ENCODE measurements around the gene UBQLN3. TPM values are rescaled to one million over a fixed set of nuclear protein-coding genes. Genes with fewer than 3 reads are reported as not detected.

UBQLN3 gene
- total and polyA plus RNA-seq, 9 donors, result 0.30 to 10.6 (median 1.0) TPM; not detected in 2

DNA sequence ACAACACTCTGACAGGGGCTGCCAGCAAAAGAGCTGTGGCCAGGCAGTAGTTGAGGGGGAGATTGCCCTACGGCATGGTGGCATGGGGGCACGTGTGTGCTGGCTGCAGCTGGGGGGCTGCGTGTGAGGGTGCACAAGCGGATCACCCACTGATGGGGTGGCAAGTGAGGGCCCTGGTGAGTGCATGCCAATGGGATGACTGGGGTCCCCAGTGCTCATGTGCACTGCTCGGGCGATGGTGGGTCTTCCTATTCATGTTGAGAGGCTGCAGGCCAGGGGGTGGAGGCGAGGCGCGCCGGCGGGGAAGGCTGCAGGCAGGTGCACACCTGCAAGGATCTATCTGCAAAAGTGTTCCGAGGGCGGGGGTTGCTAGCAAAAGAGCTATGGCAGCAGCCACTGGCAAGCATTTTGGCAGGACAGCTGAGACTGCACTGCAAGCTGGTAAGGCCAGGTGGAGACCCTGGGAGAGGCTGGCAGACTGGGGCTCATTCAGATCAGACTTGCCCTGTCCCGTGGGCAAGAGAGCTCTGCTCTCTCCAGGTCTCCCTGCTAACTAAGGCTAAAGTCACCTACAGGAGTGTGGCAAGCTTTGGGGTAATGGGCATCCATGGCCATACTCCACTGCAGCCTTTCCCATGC, 48.7 kb downstream of the UBQLN3 start:
- no peaks in the 10 kb centered on the region for H3K27me3 ChIP-seq

More for the DNA sequence above, 48.7 kb downstream of the UBQLN3 start:
- H3K4me3 ChIP-seq, result no peak overlapping the region
- no peak for TF ChIP-seq EP300 (IDR thresholded peaks at IDR 0.05)
- TF ChIP-seq POLR2A (IDR thresholded peaks at IDR 0.05), result no peak
- no peak for TF ChIP-seq CTCF (IDR thresholded peaks at IDR 0.05)
- no peaks in the 10 kb centered on the region for H3K4me1 ChIP-seq (ENCODE audit: insufficient read depth)
- H3K9me3 ChIP-seq, result no peaks in the 10 kb centered on the region
- intact Hi-C loops (cut with DNase I), result loop anchor here in 1 of 4 donors (10.0 kb wide), 1 partner anchor 344 kb away; the partner anchor contains the start of gene OR52N2
- H3K36me3 ChIP-seq, result no peaks in the 10 kb centered on the region
- H3K27ac ChIP-seq, result no peak overlapping the region
- DNase-seq, result no peak
- 89 to 94% (median 93%) methylated on average over 7 to 14 of the region's 14 CpGs for WGBS, 3 donors

Other genes with a start within 250 kb of the UBQLN3 start
- 1 to 10 TPM in 1 of 7 donors, under 1 TPM in 2, not detected in 4; 0.61 to 2.2 (median 0.63) TPM for gene HBE1, start 240.0 kb downstream of the UBQLN3 start, total RNA-seq
- under 1 TPM in 1 of 2 donors, not detected in 1; 0.38 TPM for gene HBE1, start 240.0 kb downstream of the UBQLN3 start, polyA plus RNA-seq
- under 1 TPM in 4 of 7 donors, not detected in 3; 0.25 to 0.63 (median 0.46) TPM for gene OR51B4, start 208.0 kb downstream of the UBQLN3 start, total RNA-seq
- gene OR51B4, start 208.0 kb downstream of the UBQLN3 start, polyA plus RNA-seq, result not detected
- gene OR51B2, start 185.7 kb downstream of the UBQLN3 start, total RNA-seq, result 1 to 10 TPM in 1 of 7 donors, under 1 TPM in 4, not detected in 2; 0.27 to 1.7 (median 0.38) TPM
- not detected for gene OR51B2, start 185.7 kb downstream of the UBQLN3 start, polyA plus RNA-seq
- 1 to 10 TPM in 4 of 7 donors, under 1 TPM in 3; 0.56 to 2.1 (median 1.1) TPM for gene OR51B5, start 166.4 kb downstream of the UBQLN3 start, total RNA-seq
- gene OR51B5, start 166.4 kb downstream of the UBQLN3 start, polyA plus RNA-seq, result under 1 TPM; 0.30 to 0.47 TPM
- not detected for gene OR51B6, start 158.4 kb downstream of the UBQLN3 start, total RNA-seq
- gene OR51B6, start 158.4 kb downstream of the UBQLN3 start, polyA plus RNA-seq, result not detected
- under 1 TPM in 1 of 7 donors, not detected in 6; 0.12 TPM for gene OR51M1, start 126.1 kb downstream of the UBQLN3 start, total RNA-seq
- under 1 TPM in 1 of 2 donors, not detected in 1; 0.08 TPM for gene OR51M1, start 126.1 kb downstream of the UBQLN3 start, polyA plus RNA-seq
- not detected for gene OR51Q1, start 87.8 kb downstream of the UBQLN3 start, total RNA-seq
- gene OR51Q1, start 87.8 kb downstream of the UBQLN3 start, polyA plus RNA-seq, result not detected
- 1 to 10 TPM in 1 of 7 donors, under 1 TPM in 5, not detected in 1; 0.25 to 1.4 (median 0.66) TPM for gene OR51I1, start 68.4 kb downstream of the UBQLN3 start, total RNA-seq
- gene OR51I1, start 68.4 kb downstream of the UBQLN3 start, polyA plus RNA-seq, result not detected
- gene OR51I2, start 60.6 kb downstream of the UBQLN3 start, total RNA-seq, result not detected
- gene OR51I2, start 60.6 kb downstream of the UBQLN3 start, polyA plus RNA-seq, result not detected
- gene OR52D1, start 21.3 kb downstream of the UBQLN3 start, total RNA-seq, result not detected
- gene OR52D1, start 21.3 kb downstream of the UBQLN3 start, polyA plus RNA-seq, result not detected
- 1 to 10 TPM in 6 of 7 donors, under 1 TPM in 1; 0.50 to 3.0 (median 1.3) TPM for gene UBQLNL, start 6.7 kb upstream of the UBQLN3 start, total RNA-seq
- under 1 TPM; 0.73 to 0.87 TPM for gene UBQLNL, start 6.7 kb upstream of the UBQLN3 start, polyA plus RNA-seq
- gene OR52H1, start 38.6 kb upstream of the UBQLN3 start, total RNA-seq, result 1 to 10 TPM in 3 of 7 donors, under 1 TPM in 4; 0.26 to 3.6 (median 0.89) TPM
- under 1 TPM in 1 of 2 donors, not detected in 1; 0.07 TPM for gene OR52H1, start 38.6 kb upstream of the UBQLN3 start, polyA plus RNA-seq
- not detected for gene OR52B6, start 70.9 kb upstream of the UBQLN3 start, total RNA-seq
- gene OR52B6, start 70.9 kb upstream of the UBQLN3 start, polyA plus RNA-seq, result not detected
- gene TRIM6, start 86.7 kb upstream of the UBQLN3 start, total RNA-seq, result 1 to 10 TPM; 2.3 to 6.3 (median 4.2) TPM
- gene TRIM6, start 86.7 kb upstream of the UBQLN3 start, polyA plus RNA-seq, result 1 to 10 TPM; 2.6 to 6.1 TPM
- 1 to 10 TPM; 4.7 to 8.8 (median 6.1) TPM for gene TRIM34, start 115.0 kb upstream of the UBQLN3 start, total RNA-seq
- 10 to 100 TPM in 1 of 2 donors, 1 to 10 TPM in 1; 7.2 to 16.6 TPM for gene TRIM34, start 115.0 kb upstream of the UBQLN3 start, polyA plus RNA-seq
- 10 to 100 TPM; 16.8 to 35.8 (median 24.9) TPM for gene TRIM5, start 175.1 kb upstream of the UBQLN3 start, total RNA-seq
- gene TRIM5, start 175.1 kb upstream of the UBQLN3 start, polyA plus RNA-seq, result 10 to 100 TPM; 11.8 to 23.8 TPM
- 10 to 100 TPM; 31.0 to 77.4 (median 68.5) TPM for gene TRIM22, start 179.8 kb upstream of the UBQLN3 start, total RNA-seq
- 10 to 100 TPM; 40.7 to 84.4 TPM for gene TRIM22, start 179.8 kb upstream of the UBQLN3 start, polyA plus RNA-seq
- under 1 TPM in 6 of 7 donors, not detected in 1; 0.17 to 0.43 (median 0.24) TPM for gene OR56B1, start 226.5 kb upstream of the UBQLN3 start, total RNA-seq
- not detected for gene OR56B1, start 226.5 kb upstream of the UBQLN3 start, polyA plus RNA-seq
- gene OR52N4, start 244.3 kb upstream of the UBQLN3 start, total RNA-seq, result under 1 TPM in 4 of 7 donors, not detected in 3; 0.28 to 0.84 (median 0.64) TPM
- under 1 TPM; 0.39 to 0.50 TPM for gene OR52N4, start 244.3 kb upstream of the UBQLN3 start, polyA plus RNA-seq